DOHH2 (cell line): ENCODE results near the gene TPCN2.
"Not testable (repeated sequence)": the region's sequence is repeated elsewhere in the genome, so short reads cannot be mapped to it uniquely, and the experiment has no call there.

Experiments used
- EZH2phosphoT487 ChIP-seq: fragments of 200-600 bp; sonication (generic); IDR thresholded peaks from 2 replicates; pipeline ENCODE4 v1.6.1; 2017; ENCODE audit warnings: borderline replicate concordance, mild to moderate bottlenecking, antibody characterized with exemption, low read length, moderate library complexity, mixed read lengths
- TF ChIP-seq, protein P1 (sequence below): fragments of 200-600 bp; sonication (generic); IDR thresholded peaks from one replicate; pipeline ENCODE4 v1.5.1; 2014; ENCODE audit warnings: antibody characterized with exemption, mild to moderate bottlenecking, low read depth, low read length; ENCODE audit not compliant: poor library complexity, severe bottlenecking

GRCh38 chr11:68999748-69000355, 48.9 kb upstream of the TPCN2 start:
- TF ChIP-seq, protein P1, sequence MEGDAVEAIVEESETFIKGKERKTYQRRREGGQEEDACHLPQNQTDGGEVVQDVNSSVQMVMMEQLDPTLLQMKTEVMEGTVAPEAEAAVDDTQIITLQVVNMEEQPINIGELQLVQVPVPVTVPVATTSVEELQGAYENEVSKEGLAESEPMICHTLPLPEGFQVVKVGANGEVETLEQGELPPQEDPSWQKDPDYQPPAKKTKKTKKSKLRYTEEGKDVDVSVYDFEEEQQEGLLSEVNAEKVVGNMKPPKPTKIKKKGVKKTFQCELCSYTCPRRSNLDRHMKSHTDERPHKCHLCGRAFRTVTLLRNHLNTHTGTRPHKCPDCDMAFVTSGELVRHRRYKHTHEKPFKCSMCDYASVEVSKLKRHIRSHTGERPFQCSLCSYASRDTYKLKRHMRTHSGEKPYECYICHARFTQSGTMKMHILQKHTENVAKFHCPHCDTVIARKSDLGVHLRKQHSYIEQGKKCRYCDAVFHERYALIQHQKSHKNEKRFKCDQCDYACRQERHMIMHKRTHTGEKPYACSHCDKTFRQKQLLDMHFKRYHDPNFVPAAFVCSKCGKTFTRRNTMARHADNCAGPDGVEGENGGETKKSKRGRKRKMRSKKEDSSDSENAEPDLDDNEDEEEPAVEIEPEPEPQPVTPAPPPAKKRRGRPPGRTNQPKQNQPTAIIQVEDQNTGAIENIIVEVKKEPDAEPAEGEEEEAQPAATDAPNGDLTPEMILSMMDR, result not testable (repeated sequence)
- not testable (repeated sequence) for TF ChIP-seq EZH2phosphoT487
